ENCODE results near the gene HDLBP.
"Not testable (repeated sequence)": the region's sequence is repeated elsewhere in the genome, so short reads cannot be mapped to it uniquely, and the experiment has no call there.

The HDLBP gene

DNA sequence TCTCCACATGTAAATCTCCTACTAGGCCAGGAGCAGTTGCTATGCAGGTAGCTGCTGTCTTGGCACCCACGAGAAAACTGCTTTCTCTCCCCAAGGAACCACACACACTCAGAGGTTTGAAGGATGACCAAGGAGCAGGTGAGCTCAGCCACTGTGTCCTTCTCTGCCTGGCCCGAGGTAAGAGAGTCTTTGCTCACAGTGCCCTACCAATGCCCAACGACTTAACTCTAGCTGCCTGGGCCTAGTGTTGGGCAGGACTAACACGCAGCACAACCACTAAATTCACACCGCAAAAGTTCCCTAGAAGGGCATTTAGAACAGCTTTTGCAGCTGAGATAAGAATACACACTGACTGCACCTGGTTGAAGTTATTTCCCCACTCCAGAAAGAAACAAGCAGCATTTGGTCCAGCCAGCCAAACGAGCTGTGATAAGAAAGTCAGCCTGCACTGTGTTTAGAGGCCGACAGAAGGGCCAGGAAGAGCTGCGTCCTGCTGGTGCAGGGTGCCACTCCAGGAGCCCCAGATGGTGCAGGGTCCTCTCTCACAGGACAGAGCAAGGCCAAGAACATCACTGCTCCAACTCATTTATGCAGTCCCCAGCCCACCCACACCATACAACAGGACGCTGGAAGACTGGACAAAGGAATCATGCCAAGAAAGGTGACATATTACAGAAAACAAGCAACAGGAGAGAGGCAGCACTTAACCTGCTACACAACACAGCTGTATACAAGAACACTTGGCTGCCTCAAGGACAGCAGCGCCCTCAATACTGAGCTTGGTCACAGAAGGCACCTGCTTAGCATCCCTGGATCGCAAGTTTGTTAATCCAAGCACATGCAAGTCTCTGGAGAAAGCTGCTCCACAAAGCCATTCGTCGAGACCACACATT, 12.5 kb downstream of the HDLBP start:
- DNase-seq (ENCODE audit: low read depth in 2 of 2), result no peak

DNA sequence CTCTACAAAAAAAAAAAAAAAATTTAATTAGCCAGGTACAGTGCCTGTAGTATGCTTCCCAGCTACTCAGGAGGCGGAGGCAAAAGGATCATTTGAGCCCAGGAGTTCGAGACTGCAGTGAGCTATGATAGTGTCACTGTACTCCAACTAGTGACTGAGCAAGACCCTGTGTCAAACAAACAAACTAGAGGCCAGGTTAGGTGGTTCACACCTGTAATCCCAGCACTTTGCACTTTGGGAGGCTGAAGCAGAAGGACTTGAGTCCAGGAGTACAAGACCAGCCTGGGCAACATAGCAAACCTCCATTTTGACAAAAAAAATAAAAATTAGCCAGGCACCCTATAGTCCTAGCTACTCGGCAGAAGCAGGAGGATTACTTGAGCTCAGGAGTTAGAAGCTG, 13.4 kb downstream of the HDLBP start:
- no peak for DNase-seq (ENCODE audit: low read depth in 2 of 2)

GRCh38 chr2:241300000-241300399, 15.5 kb downstream of the HDLBP start:
- DNase-seq (ENCODE audit: low read depth in 2 of 2), result no peak

GRCh38 chr2:241298673-241299072, 16.8 kb downstream of the HDLBP start:
- no peak for DNase-seq (ENCODE audit: low read depth in 2 of 2)

DNA sequence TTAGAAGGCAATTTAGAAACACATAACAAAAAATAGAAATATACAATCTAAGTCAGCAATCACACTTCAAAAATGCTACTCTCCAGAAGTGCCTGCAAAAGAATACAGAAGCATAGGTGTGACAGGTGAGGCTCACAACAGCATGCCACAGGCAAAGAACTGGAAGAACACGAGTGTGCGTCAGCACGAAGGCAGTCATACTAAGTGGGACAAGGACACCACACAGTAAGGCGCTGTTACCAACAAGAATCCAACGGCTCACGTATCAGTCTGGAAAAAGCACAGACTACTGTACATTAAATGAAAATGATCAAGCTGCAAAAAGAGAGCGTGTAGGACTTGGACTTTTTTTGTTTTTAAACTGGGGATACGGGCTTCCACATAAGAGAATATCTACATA, 18.7 kb downstream of the HDLBP start:
- DNase-seq (ENCODE audit: low read depth in 2 of 2), result no peak

DNA sequence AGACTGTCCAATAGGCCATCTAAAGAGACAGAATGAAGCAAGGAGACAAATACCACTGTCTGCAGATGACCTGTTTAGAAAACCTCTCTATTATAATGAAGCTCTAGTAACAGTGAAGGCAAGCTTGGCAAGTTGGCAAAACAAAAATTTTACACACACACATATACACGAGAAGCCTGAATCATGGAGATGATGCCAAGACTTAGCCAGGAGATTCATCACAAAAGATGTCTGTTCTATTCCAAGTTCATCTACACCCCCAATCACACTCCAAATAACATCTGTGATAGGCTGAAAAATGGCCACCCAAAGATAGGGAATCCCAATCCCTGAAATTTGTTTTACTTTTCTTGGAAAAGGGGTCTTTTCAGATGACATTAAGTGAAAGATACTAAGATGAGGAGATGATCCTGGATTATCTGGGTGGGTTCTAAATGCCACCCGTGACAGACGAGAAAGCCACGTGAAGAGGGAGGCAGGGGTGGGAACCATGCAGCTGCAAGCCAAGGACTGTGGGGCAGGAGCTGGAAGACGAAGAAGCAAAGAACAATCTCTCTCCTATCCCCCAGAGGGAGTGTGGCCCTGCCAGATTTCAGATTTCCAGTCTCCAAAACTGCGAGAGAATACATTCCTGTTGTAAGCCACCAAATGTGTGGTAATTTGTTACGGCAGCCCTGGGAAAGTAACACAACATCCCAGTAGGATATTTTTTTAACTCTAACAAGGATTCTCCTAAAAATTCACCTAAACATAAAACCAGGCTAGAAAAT, 20.0 kb downstream of the HDLBP start:
- DNase-seq (ENCODE audit: low read depth in 2 of 2), result no peak

GRCh38 chr2:241293378-241293797, 22.1 kb downstream of the HDLBP start:
- DNase-seq (ENCODE audit: low read depth in 2 of 2), result not testable (repeated sequence)

- no peak for DNase-seq (ENCODE audit: low read depth in 2 of 2)
These were observed 23.5 kb downstream of the HDLBP start for GRCh38 chr2:241291977-241292376.

DNA sequence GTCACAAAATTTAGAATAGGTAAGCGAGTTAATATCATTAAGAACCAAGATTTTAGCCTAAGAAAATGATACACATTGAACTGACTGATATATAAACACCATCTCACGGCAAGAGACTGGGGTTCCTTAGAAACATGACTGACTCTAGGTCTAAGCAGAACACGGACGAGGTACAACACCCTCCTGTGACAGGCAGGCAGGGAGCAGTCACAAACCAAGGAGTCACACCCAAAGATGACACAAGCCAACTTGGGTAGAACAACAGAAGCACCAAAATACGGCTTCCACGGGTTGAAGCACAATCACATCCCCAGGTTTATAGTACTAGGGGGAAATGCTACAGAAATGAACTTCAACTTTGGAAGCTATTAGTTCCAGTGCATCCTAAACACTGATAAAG, 24.3 kb downstream of the HDLBP start:
- no peak for DNase-seq (ENCODE audit: low read depth in 2 of 2)

DNA sequence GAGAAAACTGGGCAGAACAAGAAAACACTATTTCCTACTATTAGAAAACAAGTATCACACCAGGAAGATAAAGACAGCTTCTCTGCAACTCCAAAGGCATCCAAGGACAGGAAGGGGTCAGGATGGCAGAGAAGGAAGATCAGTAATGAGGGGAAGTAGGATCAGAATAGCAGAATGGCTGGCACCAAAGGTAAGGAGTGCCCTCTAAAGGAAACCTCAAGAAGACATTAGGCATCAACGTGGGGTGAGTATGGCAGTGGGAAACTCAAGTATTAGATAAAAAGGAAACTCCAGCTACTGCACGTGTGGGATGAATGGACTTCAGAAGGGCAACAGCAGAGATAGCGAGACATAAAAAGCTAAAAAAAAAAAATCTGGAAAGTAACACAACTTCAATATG, 25.9 kb downstream of the HDLBP start:
- DNase-seq (ENCODE audit: low read depth in 2 of 2), result no peak

DNA sequence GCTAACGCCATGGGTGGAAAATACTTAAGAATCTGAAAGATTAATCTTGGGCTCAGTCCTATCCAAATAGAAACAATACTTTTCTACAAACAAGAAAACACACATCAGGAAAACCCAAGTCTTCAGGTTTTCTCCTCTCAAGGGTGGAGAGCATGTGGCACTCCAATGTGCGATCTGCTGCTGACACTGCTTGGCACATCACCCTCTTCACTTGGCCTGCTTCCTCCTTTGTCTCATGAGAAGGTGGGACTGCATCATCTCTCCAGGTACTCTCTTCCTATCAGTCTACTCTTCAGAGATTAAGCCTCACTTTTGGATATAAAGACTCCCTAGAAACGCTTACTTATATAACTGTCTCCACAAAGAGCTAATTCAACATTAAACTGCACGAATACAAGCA, 26.4 kb downstream of the HDLBP start:
- no peak for DNase-seq (ENCODE audit: low read depth in 2 of 2)

DNA sequence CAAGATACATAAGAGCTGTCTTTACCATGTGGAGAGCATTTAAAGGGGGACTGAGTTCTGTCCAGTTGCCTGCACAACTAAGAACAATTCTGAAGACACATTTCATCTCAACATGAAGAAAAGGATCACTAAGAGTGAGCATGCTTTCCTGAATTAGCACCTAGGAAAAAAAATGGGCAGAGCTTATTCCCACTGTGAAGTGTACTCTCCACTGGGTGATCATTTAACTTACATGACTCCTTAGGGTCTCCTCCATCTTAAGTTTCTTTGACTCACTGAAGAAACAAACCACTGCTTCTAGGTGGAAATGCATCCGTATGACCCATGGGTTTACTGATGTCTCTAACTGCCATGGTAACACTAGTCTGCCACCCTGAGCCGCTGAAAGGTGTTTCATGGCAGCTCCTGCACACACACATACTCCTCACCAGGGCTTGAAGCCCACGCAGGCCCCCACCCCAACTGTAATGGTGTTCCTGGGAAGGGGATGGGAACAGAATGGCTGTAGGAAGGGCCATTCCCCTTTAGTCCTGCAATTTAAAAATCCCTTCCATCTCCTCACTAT, 27.1 kb downstream of the HDLBP start:
- DNase-seq (ENCODE audit: low read depth in 2 of 2), result no peak

- DNase-seq (ENCODE audit: low read depth in 2 of 2), result no peak
These were observed 29.0 kb downstream of the HDLBP start for GRCh38 chr2:241286348-241287090.

DNA sequence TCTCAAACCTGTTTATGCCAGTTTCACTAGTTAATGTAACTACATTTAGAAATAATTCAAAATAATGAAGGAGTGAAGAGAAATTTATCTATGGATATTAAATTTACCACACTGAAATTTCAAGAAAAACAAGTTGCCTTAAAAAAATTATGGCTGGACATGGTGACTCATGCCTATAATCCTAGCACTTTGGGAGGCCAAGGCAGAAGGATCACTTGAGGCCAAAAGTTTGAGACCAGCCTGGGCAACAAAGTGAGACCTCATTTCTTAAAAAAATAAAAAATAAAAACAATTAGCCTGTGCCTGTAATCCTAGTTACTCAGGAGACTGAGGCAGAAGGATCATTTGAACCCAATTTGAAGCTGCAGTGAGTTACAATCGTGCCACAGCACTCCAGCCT, 29.9 kb downstream of the HDLBP start:
- DNase-seq (ENCODE audit: low read depth in 2 of 2), result no peak

DNA sequence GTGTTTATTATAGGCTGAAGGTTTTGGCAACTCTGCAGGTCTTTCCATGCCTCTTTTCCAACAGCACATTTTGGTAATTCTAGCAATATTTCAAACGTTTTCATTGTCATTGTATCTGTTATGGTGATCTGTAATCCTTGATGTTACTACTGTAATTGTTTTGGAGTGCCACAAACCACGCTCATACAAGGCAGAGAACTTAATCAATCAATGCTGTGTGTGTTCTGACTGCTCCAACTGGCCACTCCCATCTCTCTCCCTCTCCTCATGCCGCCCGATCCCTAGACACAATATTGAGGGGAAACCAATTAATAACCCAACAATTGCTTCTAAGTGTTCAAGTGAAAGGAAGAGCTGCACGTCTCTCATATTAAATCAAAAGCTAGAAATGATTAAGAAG, 32.9 kb downstream of the HDLBP start:
- no peak for DNase-seq (ENCODE audit: low read depth in 2 of 2)

DNA sequence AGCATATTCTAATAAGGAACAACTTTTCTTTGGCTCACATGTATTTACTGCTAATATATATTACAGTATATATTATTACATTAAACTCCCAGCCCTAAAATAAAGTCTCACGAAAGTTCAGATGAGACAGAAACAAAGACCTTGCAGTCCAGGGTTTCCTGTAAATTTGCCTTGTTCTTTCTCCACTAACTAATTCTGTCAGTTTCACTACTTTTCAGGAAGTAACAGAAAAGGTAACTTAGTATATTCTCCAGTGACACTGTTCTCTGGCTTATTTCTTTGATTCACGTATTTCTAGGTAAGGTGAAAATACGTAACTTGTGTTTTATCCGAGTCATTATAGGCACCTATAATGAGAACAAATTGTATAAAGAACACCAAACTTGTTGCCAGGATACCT, 35.2 kb downstream of the HDLBP start:
- DNase-seq (ENCODE audit: low read depth in 2 of 2), result no peak

- DNase-seq (ENCODE audit: low read depth in 2 of 2), result no peak
These were observed 35.6 kb downstream of the HDLBP start for GRCh38 chr2:241279828-241280227.

DNA sequence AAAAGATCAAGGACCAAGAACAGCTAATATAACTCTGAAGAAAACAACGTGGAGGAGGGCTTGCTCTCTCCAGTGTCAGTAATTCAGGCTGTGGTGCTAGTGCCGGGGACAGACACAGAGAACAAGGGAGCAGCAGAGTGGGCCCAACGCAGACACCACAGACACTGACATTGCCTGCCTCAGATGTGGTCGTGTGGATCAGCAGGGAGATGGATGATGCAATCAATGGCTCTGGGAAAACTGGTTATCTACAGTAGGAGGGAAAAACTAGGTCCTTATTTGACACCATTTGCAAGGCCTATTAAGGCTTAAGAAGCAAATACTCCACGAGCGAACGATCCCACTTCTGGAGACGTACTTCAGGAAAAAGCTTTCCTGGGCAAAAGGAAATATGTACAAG, 36.1 kb downstream of the HDLBP start:
- no peak for DNase-seq (ENCODE audit: low read depth in 2 of 2)

- not testable (repeated sequence) for DNase-seq (ENCODE audit: low read depth in 2 of 2)
These were observed 37.2 kb downstream of the HDLBP start for GRCh38 chr2:241278306-241278705.

DNA sequence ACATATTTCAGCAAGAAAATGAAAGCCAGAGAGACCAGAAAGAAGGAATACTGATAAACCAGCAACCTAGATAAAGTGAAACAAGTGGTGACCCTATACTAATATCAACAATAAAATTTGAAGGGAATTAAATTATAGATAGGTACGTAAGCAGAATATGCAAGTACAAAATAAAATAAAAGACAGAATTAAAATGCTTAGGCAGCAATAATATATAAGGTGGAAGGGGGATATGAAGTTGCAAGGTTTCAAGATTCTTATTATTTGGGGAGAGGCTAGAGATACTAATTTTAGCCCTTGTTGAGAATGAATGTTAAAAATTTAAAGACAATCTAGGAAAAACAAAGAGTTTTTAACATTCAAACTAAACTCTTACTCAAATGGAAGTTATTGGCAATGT, 39.6 kb downstream of the HDLBP start:
- DNase-seq (ENCODE audit: low read depth in 2 of 2), result no peak

- no peak for DNase-seq (ENCODE audit: low read depth in 2 of 2)
These were observed 40.0 kb downstream of the HDLBP start for GRCh38 chr2:241275504-241275903.

DNA sequence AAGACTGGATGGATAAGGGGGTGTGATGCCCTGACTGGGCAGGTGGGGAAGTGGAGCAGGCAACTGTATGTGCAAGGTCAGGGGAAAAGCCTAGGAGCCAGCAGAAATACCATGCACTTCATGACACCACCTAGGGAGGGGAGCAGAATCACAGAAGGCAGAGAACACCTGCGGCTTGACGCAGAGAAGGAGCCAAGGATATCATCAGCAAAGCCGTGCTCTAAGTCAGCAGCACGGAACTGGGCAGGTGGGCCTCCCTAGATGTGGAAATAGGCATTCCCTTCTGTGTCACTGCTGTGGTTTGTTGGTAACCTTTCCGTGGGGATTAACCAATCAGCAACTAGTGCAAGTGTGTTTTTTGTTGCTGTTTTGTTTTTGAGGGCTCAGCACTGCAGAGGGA, 41.3 kb downstream of the HDLBP start:
- no peak for DNase-seq (ENCODE audit: low read depth in 2 of 2)
